RKO (cell line): ENCODE results near the gene SH3BP2.
A peak's percentile ranks its signal among the peaks of the same experiment; 100 is the strongest.

ENCODE experiments used
- DNase-seq: peaks from one replicate; pipeline ENCODE4 v3.0.0-alpha.2; 2016; ENCODE audit warnings: low spot score

SH3BP2 gene

GRCh38 chr4:2792711-2793585 is at the start of gene SH3BP2:
SH3BP2 (plus strand) TSS chr4:2793085; CDS start chr4:2820618, 27,533 bp downstream.
- peak; percentile 66 for DNase-seq

DNA sequence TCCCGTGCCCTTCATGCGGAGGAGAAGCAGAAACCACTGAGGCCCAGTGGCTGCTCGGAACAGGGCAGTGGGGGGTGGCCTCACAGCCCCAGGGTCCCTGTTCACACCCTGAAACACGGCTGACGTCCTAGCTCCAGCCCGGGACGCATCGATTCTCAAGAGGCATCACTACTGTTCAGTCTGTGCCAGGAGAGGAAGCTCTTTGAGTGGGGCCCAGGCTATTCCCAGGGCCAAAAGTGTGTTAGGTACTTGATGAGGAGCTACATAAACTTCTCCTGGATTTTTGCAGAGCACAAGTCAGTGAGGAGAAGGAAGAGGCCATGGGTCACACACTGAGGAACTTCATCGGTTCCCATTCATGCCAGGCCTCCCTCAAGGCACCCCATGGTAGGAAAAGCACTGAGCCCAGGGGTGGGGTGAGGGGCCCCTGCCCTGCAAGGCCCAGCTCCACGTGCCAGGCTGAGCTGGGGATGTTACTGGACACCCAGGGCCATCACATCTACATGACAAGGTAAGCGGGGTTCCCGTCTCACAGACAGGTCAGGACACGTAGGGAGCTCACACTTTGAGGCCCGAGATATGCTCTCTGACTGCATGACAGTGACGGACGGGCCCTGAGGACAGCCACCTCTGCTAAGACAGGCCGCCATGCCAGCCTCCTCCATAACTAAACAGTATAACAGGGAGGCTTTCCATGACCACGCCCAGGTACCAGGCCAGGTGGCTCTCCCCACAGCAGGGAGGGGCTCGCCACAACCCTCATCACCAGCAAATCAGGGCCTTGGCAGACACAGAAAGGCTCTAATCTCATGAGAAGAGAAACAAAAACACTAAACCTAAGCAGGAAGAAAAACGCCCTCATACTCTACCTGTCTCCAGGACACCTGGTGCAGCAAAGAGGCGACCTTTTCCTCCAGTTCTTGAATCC is 49.1 kb upstream of the SH3BP2 start:
- DNase-seq = no peak

DNA sequence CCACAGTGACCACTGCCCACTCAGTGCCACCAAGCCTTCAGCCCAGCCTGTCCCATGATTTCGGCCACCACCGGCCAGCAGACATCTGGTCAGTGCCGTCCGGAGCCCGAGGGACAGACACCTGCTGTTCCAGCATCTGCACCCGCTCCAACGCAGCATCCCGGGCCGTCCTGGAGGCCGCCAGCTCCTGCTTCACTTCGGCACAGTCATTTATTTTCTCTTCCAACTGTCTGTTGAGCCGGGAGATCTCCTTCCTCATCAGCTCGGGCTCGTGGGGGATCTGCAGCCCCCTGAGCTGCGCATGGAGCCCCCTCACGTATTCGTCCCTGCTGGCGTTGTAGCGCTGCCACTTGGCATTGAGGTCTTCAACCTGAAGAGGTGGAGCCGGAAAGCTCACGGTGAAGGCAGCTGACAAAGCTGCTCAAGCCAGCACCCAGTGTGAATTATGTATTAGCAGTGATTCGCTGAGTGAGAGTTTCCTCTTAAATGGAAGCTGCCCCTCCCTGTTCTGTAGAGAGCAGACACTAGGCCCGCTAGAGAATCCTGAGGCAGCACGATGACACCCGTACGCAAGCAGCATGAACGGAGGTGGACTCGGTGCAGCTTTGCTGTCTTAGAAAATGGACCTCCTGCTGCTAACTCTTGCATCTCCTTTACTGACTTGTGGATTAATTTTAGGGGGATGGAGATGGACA is 48.2 kb upstream of the SH3BP2 start:
- no peak for DNase-seq

GRCh38 chr4:2745516-2745915 is 47.4 kb upstream of the SH3BP2 start:
- no peak for DNase-seq

DNA sequence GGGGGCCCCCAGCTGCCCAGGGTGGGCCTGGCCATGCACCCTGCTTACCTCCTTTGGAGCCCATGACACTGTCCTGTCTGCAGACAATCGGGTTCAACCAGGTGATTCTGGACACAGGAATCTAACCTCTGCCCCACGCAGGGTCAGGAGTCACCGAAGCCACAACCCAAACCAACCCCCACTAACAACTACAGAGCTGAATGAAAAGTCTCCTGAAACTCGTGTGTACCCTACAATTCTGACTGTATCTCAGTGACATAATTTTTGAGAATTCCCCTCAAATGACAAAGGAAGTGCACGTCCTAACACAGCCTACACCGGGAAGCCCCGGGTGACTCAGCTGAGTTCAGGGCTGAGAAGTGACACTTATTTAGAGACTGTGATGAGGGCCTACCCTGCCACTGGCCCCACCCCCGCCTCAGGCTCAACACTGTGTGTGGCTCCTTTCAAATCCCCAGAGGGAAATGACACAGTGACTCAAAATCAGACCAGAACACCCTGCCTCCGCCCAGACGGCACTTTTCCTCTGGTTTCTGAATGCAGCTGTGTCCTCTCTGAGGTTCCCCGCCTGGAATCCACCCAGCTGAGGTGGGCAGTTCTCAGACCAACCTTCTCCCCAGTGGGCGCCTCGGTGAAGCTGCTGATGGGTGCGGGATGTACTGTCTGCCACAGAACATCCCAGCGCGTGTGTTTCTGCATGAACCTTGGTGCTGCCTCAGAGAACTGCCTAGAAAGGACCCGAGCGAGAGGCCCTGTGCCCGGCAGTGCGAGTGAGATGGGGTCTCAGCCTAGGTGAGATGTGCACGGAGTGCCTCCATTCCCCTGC is 46.7 kb upstream of the SH3BP2 start:
- DNase-seq = peak; percentile 19

DNA sequence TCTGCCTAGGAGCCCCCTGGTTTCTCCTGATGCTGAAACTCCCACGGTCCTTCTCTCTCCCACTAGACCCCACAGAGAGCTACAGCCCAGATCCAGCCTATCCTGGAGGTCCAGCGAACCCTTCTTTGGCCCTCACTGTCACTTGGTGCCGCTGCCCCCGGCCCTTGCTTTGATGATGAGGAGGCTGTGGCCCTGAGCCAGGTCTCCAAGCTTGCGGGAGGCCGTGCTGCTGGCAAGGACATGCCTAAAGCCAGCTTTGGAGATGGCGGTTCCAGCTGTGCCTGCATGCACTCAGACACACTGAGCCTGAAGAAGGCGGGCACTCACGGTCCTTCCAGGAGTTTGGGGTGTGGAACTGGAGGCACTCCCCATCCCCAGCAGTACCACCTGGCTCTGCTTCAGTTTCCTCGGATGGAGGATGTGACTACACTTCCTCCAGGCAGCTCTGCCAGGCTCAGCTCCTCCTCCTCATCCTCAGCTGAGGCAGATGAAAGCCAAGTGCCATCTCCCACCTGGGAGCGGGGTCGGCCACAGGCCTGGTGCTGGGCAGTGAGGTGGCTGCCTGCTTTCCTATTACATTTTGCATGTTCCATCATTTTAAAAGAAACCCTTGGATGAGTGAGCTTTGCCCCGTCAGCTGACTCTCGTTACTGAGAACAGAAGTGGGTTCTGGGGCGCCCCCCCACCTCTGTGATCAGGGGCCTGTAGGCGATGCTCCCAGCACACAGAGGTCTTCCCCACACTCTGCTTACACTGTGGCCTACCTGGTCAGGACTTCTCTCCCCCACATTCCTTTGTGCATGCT is 45.8 kb upstream of the SH3BP2 start:
- no peak for DNase-seq

DNA sequence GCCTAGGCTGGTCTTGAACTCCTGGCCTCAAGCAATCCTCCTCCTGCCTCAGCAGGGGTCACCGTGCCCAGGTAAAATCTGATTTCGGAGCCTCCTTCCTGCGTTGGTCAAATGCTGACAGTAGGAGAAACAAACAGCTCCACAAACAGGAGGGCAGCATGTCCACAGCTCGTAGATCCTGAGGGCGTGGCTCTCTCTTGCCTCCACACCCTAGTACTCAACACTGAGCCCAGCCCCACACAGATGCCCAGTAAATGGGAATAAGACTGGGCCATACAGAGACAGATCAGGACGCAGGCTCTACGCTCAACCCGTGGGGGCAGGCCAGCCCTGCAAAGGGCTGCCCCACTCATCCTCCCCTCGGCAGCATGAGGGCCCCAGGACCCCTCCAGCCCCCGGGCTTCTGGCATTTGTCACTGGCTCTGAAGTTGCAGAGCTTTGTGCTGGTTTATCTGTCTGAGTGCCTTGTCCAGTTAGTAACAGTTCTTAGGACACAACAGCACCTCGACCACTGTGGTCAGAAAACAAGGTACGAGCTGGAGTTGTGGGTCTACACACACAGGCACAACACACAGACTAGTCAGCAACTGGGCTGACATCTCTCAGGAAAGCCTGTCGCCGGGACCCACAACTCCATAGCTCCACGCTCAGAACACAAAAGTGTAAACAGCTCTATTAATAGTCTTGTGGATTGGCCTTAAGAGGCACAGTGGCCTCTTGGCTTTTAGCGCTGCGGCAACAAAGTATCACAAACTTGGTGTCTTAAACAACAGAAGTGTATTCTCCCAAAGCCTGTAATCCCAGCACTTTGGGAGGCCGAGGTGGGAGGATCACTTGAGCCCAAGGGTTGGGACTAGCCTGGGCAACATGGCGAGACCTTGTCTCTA is 41.9 kb upstream of the SH3BP2 start:
- DNase-seq = no peak

GRCh38 chr4:2753436-2753835 is 39.4 kb upstream of the SH3BP2 start:
- no peak for DNase-seq

- no peak for DNase-seq
These were observed 37.8 kb upstream of the SH3BP2 start for GRCh38 chr4:2754848-2755819.

- DNase-seq = peak; percentile 80
These were observed 36.8 kb upstream of the SH3BP2 start, which contains the start of gene TNIP2 for GRCh38 chr4:2755821-2756690. TNIP2 (minus strand) TSS chr4:2756336; CDS start chr4:2756289, 47 bp downstream.

DNA sequence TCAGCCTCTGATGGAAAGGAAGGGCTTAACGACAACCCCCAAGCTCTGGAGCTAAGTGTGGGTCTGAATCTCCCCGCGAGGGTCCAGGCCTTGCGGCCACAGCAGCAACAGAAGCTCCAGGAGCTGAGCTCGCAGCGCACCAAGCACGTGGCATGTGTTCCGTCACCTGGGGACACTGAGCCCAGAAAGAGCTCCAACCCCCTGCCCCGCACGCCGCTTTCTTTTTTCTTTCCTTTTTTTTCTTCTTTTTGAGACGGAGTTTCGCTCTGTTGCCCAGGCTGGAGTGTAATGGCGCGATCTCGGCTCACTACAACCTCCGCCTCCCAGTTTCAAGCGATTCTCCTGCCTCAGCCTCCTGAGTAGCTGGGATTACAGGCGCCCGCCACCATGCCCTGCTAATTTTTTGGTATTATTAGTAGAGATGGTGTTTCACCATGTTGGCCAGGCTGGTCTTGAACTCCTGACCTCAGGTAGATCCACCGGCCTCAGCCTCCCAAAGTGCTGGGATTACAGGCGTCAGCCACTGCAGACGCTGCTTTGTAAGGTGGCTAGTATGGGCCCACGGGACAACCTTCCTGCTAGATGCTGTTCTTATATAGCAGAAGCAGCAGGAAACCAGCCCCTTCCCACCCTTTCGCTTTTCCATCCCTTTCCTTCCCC is 36.1 kb upstream of the SH3BP2 start:
- DNase-seq = no peak

DNA sequence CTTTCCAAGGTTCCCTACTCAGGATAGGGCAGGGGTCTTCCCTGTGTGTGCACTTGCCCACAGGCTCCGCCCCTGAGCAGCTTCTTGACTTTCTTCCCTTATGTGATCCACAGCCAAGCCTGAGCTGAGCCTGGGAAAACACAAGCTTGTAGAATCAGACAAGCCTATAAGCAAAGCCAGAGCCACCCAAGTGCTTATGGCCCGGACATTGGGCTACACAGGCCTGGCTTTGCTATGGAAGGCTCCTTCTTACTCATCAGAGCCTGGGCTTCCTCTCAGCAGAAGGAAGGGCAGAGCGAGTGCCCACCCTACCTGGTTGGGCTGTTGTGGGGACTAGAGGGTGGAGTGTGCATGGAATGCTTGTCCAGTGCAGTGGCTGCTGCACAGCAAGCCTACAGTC is 35.5 kb upstream of the SH3BP2 start:
- no peak for DNase-seq

DNA sequence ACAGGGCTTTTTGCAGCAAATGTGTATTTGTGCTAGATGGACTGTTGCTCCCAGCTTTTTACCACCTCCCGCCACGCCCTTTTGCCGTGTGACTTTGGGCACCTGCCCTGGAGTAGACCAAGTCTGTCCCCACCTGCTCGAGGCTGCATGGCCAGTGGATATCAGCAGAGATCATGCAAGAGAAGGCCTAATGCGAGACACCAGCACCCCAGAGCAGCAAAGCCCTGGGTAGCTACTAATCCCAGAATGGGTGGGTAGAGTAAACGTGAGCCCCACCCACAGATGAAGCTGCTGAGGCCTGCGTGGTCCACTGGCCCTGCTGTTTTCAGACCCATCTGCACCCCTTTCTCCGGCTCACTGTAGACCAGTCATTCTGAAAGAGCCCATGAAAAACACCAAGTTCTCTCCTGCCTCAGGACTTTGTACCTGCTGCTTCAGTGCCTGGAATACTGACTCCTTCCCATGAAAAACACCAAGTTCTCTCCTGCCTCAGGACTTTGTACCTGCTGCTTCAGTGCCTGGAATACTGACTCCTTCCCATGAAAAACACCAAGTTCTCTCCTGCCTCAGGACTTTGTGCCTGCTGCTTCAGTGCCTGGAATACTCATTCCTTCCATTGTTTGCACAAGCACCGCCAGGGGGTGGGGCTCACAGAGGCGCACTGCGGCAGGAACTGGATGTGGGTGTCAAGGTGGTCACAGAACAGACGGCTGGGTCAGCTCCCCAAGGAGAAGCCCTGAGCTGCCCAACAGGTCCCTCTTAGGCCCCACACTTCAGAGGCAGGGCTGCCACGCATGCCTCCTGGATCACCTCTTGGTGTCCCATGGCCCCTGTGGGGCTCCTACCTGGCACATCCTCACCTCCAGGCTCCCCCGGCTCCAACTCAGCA is 31.6 kb upstream of the SH3BP2 start:
- DNase-seq = no peak

GRCh38 chr4:2762048-2762447 is 30.8 kb upstream of the SH3BP2 start:
- no peak for DNase-seq
